A549 treated with RU486 at 1 μM for 4 hours (cell line): ENCODE results near the gene SLC39A6. TPM values are rescaled to one million over a fixed set of nuclear protein-coding genes. Genes with fewer than 3 reads are reported as not detected.

ENCODE experiments used
- total RNA-seq: library from RNA; stranded (reverse); fragments of 200-300 nt; extraction: Qiagen RNA extraction; gene quantifications from 5 replicates; pipeline ENCODE4 v1.2.3, GENCODE V29; 2022; ENCODE audit warnings: low read depth

SLC39A6 gene
- 37.1 to 56.6 TPM (median 54.6 TPM) in 5 replicates for total RNA-seq

GRCh38 chr18:36129300-36130038 lies at the start of gene SLC39A6, which contains the start of gene ELP2:
SLC39A6 (minus strand) TSS chr18:36129340; CDS start chr18:36127007, 2,333 bp downstream.
ELP2 (plus strand) TSS chr18:36129899; CDS start chr18:36129934, 35 bp downstream.

GRCh38 chr18:36067055-36067957 lies 61.8 kb downstream of the SLC39A6 start, which contains the start of gene RPRD1A:
RPRD1A (minus strand) TSS chr18:36067559; CDS start chr18:36067404, 155 bp downstream.

Other genes starting within 250 kb of the SLC39A6 start
- 14.9 to 22.8 TPM (median 22.5 TPM) in 5 replicates for gene RPRD1A, start 61.8 kb downstream of the SLC39A6 start, total RNA-seq
- 32.6 to 44.4 TPM (median 36.5 TPM) in 5 replicates for gene ELP2, start 559 bp upstream of the SLC39A6 start, total RNA-seq
- 2.6 to 3.6 TPM (median 2.7 TPM) in 5 replicates for gene MOCOS, start 58.2 kb upstream of the SLC39A6 start, total RNA-seq
- gene FHOD3, start 168.4 kb upstream of the SLC39A6 start, total RNA-seq = 2.9 to 3.7 TPM (median 3.1 TPM) in 5 replicates